Colonic mucosa (tissue), 4 donors: ENCODE results near the gene CXorf38. TPM values are rescaled to one million over a fixed set of nuclear protein-coding genes. Genes with fewer than 3 reads are reported as not detected.

Experiments
- DNase-seq: peaks from one replicate; pipeline ENCODE4 v3.0.0-alpha.2; 2020
- H3K27ac ChIP-seq: fragments of 200-600 bp; one replicate; pipeline ENCODE4 v1.8.0; 2021
- H3K27me3 ChIP-seq: fragments of 200-600 bp; one replicate; pipeline ENCODE4 v1.8.0; 2021
- H3K36me3 ChIP-seq: fragments of 200-600 bp; one replicate; pipeline ENCODE4 v1.8.0; 2021
- H3K4me1 ChIP-seq: fragments of 200-600 bp; one replicate; pipeline ENCODE4 v1.8.0; 2021; ENCODE audit warnings: mild to moderate bottlenecking
- H3K4me3 ChIP-seq: fragments of 200-600 bp; one replicate; pipeline ENCODE4 v1.8.0; 2021
- H3K9ac ChIP-seq, 2 donors: one replicate each; pipeline ENCODE4 v1.7.0; 2013; ENCODE audit warnings: control low read depth in 2 of 2, low read depth in 2 of 2, low read length in 2 of 2
- H3K9me3 ChIP-seq: fragments of 200-600 bp; one replicate; pipeline ENCODE4 v1.8.0; 2021
- intact Hi-C: fragments of 100-400 bp; cut with DNase I; formaldehyde crosslinking; loops from one replicate; pipeline ENCODE4 v1.14.1; 2022
- total RNA-seq, 2 donors: library from RNA; stranded (reverse); fragmentation: NEBNext Ultra II Directional in 1 of 2; extraction: Animal tissue kit (Norgen Biotek cat#: 25700) in 1 of 2; gene quantifications; one replicate each; pipeline ENCODE4 v1.2.1, GENCODE V29; 2021
- TF ChIP-seq, protein P1 (sequence below): fragments of 200-600 bp; IDR thresholded peaks from one replicate; pipeline ENCODE4 v1.8.0; 2022; ENCODE audit warnings: antibody characterized with exemption, mild to moderate bottlenecking
- donor health status: healthy.
- donor health status: DM: no; HTN: no; CAD: no.
- donor health status: DM: no; HTN: no; CAD: no.

CXorf38 gene
- total RNA-seq, 2 donors from 2014 or later, result 18.2 to 19.5 TPM

DNA sequence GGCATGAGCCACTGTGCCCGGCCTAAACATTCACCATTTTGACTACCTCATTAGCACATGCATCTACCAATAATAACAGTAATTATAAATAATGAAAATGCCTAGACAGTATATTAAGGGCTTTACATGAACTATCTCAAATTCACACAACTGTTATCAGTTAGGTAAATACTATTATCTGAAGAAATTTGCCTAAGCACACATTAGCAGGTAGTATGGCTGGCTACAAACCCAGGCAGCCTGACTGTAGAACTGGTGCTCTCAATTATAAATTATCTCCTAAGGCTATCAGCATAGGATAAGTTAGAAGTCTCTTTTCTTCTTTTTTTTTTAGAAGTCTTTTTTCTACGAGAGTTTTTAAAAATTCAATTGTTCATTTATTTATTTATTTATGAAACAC lies 14.1 kb upstream of the CXorf38 start:
- intact Hi-C loops, result no loop called here
- H3K27ac ChIP-seq, result no peak overlapping the region
- TF ChIP-seq, protein P1, sequence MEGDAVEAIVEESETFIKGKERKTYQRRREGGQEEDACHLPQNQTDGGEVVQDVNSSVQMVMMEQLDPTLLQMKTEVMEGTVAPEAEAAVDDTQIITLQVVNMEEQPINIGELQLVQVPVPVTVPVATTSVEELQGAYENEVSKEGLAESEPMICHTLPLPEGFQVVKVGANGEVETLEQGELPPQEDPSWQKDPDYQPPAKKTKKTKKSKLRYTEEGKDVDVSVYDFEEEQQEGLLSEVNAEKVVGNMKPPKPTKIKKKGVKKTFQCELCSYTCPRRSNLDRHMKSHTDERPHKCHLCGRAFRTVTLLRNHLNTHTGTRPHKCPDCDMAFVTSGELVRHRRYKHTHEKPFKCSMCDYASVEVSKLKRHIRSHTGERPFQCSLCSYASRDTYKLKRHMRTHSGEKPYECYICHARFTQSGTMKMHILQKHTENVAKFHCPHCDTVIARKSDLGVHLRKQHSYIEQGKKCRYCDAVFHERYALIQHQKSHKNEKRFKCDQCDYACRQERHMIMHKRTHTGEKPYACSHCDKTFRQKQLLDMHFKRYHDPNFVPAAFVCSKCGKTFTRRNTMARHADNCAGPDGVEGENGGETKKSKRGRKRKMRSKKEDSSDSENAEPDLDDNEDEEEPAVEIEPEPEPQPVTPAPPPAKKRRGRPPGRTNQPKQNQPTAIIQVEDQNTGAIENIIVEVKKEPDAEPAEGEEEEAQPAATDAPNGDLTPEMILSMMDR, result no peak
- no peaks in the 10 kb centered on the region for H3K36me3 ChIP-seq
- H3K4me1 ChIP-seq, result no peaks in the 10 kb centered on the region
- no peaks in the 10 kb centered on the region for H3K27me3 ChIP-seq
- no peak overlapping the region for H3K9ac ChIP-seq
- no peak overlapping the region for H3K4me3 ChIP-seq
- DNase-seq, result no peak
- no peaks in the 10 kb centered on the region for H3K9me3 ChIP-seq

DNA sequence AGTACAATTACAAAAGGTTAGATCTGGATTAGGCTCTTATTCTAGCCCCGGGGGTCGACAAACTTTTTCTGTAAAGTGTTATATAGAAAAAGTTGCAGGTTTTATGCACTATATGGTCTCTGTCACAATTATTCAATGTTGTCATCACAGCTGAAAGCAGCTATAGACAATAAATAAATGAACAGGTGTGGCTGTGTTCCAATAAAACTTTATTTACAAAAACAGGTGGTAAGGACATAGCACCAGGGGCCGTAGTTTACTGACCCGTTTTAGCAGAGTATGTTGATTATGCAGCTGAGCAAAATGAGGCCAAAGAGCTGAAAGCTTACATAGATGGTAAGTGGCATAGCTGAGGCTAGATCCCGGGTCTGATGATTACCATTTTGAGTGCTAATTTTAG lies 13.0 kb upstream of the CXorf38 start:
- Histone ChIP-seq H3K36me3 (no peaks in the 10 kb centered on the region), H3K9ac (no peak overlapping the region), H3K27me3 (no peaks in the 10 kb centered on the region), H3K4me3 (no peak overlapping the region), H3K9me3 (no peaks in the 10 kb centered on the region), H3K4me1 (no peaks in the 10 kb centered on the region), H3K27ac (no peak overlapping the region)
- TF ChIP-seq, protein P1, result no peak
- intact Hi-C loops, result no loop called here
- DNase-seq, result no peak

DNA sequence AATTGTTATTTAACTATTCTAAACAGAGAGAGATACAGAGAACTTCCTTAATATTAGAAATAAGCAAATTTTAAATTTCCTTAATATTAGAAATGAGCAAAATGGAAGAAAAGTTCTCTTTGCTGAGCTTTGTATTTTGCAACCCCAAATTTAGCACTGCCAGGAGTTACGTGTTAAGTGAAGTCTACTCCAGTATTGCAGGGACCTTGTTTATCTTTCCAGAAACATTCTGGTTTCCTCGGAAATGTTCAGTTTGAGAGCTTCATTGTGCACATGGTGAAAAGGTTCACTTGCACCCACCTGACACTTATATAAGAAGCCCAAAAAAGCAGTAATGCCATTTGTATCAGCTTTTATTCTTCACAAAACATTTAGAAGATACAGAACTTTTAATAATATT lies 6.2 kb upstream of the CXorf38 start:
- Histone ChIP-seq H3K9ac (no peak overlapping the region), H3K4me3 (no peak overlapping the region), H3K9me3 (no peaks in the 10 kb centered on the region), H3K36me3 (no peaks in the 10 kb centered on the region), H3K27ac (no peak overlapping the region), H3K4me1 (no peaks in the 10 kb centered on the region), H3K27me3 (no peaks in the 10 kb centered on the region)
- no peak for DNase-seq
- TF ChIP-seq, protein P1, result no peak
- intact Hi-C loops, result loop anchor here (5.0 to 10.0 kb wide), 3 partner anchors 139 to 461 kb away; no protein-coding TSS in a partner anchor

DNA sequence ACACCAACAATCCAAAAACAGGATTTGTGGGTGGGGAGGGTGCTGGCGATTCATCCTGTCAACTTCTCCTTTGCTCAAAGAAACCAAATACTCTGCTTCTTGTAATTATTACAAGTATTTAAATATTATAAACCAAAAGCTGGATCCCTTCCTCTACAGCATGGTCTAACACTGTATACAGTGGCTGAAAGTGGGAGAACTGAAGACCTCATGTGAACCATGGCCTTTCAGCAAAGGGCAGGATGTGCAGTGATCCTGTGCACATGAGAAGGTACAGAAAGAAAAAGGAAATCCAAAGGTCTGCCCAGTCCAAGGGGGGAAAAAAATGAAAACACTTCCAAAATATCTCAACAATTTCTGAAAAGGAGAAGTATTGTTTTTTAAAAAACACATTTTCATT lies 5.3 kb upstream of the CXorf38 start:
- H3K27me3 ChIP-seq, result no peaks in the 10 kb centered on the region
- intact Hi-C loops, result loop anchor here (5.0 to 10.0 kb wide), 3 partner anchors 140 to 462 kb away; no protein-coding TSS in a partner anchor
- no peak overlapping the region for H3K27ac ChIP-seq
- H3K4me1 ChIP-seq, result no peaks in the 10 kb centered on the region
- TF ChIP-seq, protein P1, result no peak
- H3K9ac ChIP-seq, result no peak overlapping the region
- no peak for DNase-seq
- H3K36me3 ChIP-seq, result no peaks in the 10 kb centered on the region
- H3K9me3 ChIP-seq, result no peaks in the 10 kb centered on the region
- H3K4me3 ChIP-seq, result no peak overlapping the region

DNA sequence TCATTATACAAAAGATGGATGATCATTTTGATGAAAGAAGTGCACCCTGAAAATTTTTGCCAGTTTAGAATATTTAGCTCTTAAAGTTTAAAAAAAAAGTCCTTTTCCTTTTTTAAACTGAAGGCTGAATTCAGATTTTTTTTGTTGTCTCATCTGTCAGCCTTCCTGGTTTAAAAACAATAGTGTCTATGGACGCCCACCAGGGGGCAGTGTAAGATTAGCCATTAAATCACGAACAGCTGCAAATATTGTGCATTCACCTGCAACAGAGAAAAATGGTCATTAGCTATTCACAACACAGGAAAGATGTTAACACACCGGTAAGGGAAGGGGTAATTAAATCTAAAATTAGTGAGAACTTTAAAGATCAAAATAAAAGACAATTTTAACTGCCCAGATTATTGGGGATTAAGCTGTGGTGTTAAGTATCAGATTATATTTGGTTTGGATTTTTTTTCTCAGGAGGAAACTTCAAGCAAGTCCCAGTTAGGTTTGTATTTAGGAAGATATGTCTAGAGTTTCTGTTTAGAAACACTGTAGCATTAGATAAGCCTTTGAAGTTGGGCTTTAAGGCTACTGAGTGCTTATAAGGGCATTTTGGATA lies 4.4 kb upstream of the CXorf38 start:
- peak; percentile 78 for DNase-seq
- H3K4me1 ChIP-seq, result no peaks in the 10 kb centered on the region
- no peak overlapping the region for H3K4me3 ChIP-seq
- H3K9me3 ChIP-seq, result no peaks in the 10 kb centered on the region
- intact Hi-C loops, result loop anchor here (5.0 to 10.0 kb wide), 3 partner anchors 141 to 463 kb away; no protein-coding TSS in a partner anchor
- TF ChIP-seq, protein P1, result peak; percentile 87
- H3K27me3 ChIP-seq, result no peaks in the 10 kb centered on the region
- no peaks in the 10 kb centered on the region for H3K36me3 ChIP-seq
- H3K27ac ChIP-seq, result no peak overlapping the region
- H3K9ac ChIP-seq, result no peak overlapping the region
